Measurements from ENCODE around the gene RNF26. TPM values are rescaled to one million over a fixed set of nuclear protein-coding genes. Genes with fewer than 3 reads are reported as not detected.

Gene RNF26
- total RNA-seq, 1 experiment from 2014 or later = 92.7 TPM

- ChIA-PET POLR2A (interaction anchor here (0.6 to 0.8 kb wide), 3 partner anchors 11 to 347 kb away, joined by 3 to 4 read pairs (median 4); no protein-coding TSS in a partner anchor), CTCF (interaction anchor here (1.6 to 7.8 kb wide), 8 partner anchors 11 to 44 kb away, joined by 7 to 220 read pairs (median 32); partner anchors contain the start of genes MCAM and USP2)
- intact Hi-C loops (cut with micrococcal nuclease; ENCODE audit: unreplicated experiment) = no loop called here
- Mint-ChIP-seq H3K4me1 (ENCODE audit: low read depth, unreplicated experiment) (peaks cover 29% of the 10 kb centered on the region), H3K9me3 (ENCODE audit: unreplicated experiment) (no peaks in the 10 kb centered on the region), H3K36me3 (ENCODE audit: insufficient read depth, unreplicated experiment) (peaks cover 22% of the 10 kb centered on the region), H3K4me3 (ENCODE audit: unreplicated experiment) (peak overlapping the region; percentile 60), H3K27ac (ENCODE audit: unreplicated experiment) (peak overlapping the region; percentile 10), H3K27me3 (ENCODE audit: insufficient read depth, unreplicated experiment) (peaks cover 3% of the 10 kb centered on the region)
- DNase-seq = no peak
- TF ChIP-seq, protein P1, sequence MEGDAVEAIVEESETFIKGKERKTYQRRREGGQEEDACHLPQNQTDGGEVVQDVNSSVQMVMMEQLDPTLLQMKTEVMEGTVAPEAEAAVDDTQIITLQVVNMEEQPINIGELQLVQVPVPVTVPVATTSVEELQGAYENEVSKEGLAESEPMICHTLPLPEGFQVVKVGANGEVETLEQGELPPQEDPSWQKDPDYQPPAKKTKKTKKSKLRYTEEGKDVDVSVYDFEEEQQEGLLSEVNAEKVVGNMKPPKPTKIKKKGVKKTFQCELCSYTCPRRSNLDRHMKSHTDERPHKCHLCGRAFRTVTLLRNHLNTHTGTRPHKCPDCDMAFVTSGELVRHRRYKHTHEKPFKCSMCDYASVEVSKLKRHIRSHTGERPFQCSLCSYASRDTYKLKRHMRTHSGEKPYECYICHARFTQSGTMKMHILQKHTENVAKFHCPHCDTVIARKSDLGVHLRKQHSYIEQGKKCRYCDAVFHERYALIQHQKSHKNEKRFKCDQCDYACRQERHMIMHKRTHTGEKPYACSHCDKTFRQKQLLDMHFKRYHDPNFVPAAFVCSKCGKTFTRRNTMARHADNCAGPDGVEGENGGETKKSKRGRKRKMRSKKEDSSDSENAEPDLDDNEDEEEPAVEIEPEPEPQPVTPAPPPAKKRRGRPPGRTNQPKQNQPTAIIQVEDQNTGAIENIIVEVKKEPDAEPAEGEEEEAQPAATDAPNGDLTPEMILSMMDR (IDR thresholded peaks at IDR 0.05; ENCODE audit: insufficient read depth in 1 of 2, low read depth in 1 of 2, low read length in 1 of 2, severe bottlenecking in 1 of 2, unreplicated experiment in 1 of 2) = no peak
- Histone ChIP-seq H3K4me1 (peaks cover 37% of the 10 kb centered on the region), H3K4me3 (ENCODE audit: low read depth, low read length) (no peak overlapping the region), H3K9me3 (no peaks in the 10 kb centered on the region), H3K27me3 (replicated peaks; ENCODE audit: control insufficient read depth, insufficient read depth, low read length) (no peaks in the 10 kb centered on the region; the same call in 1 of the 2 replicates), H3K36me3 (ENCODE audit: control insufficient read depth, insufficient read depth, low read length) (peaks cover 3% of the 10 kb centered on the region; the same call in 1 of the 2 replicates)
- no TSS peak for BruUV-seq (replicated peaks)
Measured at GRCh38 chr11:119336744-119337469, 2.6 kb downstream of the RNF26 start.

- no peak for DNase-seq
- intact Hi-C loops (cut with micrococcal nuclease; ENCODE audit: unreplicated experiment) = loop anchor here (1.0 kb wide), 3 partner anchors 16 to 37 kb away; no protein-coding TSS in a partner anchor
- POLR2A ChIA-PET = interaction anchor here (0.6 to 1.6 kb wide), 7 partner anchors 10 to 348 kb away, joined by 3 to 18 read pairs (median 4); no protein-coding TSS in a partner anchor
- H3K4me3 Mint-ChIP-seq (ENCODE audit: unreplicated experiment) = no peak overlapping the region
- Histone ChIP-seq H3K4me1 (peaks cover 37% of the 10 kb centered on the region), H3K27me3 (replicated peaks; ENCODE audit: control insufficient read depth, insufficient read depth, low read length) (no peaks in the 10 kb centered on the region; the same call in 1 of the 2 replicates), H3K9me3 (no peaks in the 10 kb centered on the region), H3K4me3 (ENCODE audit: low read depth, low read length) (no peak overlapping the region), H3K36me3 (ENCODE audit: control insufficient read depth, insufficient read depth, low read length) (peaks cover 3% of the 10 kb centered on the region; the same call in 1 of the 2 replicates)
- H3K36me3 Mint-ChIP-seq (ENCODE audit: insufficient read depth, unreplicated experiment) = peaks cover 22% of the 10 kb centered on the region
- CTCF ChIA-PET = interaction anchor here (0.5 to 7.8 kb wide), 38 partner anchors 9 to 1845 kb away, joined by 3 to 220 read pairs (median 7); partner anchors contain the start of genes CBL, DPAGT1, HINFP and MCAM
- peaks cover 3% of the 10 kb centered on the region for H3K27me3 Mint-ChIP-seq (ENCODE audit: insufficient read depth, unreplicated experiment)
- H3K4me1 Mint-ChIP-seq (ENCODE audit: low read depth, unreplicated experiment) = peaks cover 29% of the 10 kb centered on the region
- TF ChIP-seq, protein P1 (IDR thresholded peaks at IDR 0.05; ENCODE audit: insufficient read depth in 1 of 2, low read depth in 1 of 2, low read length in 1 of 2, severe bottlenecking in 1 of 2, unreplicated experiment in 1 of 2) = no peak
- BruUV-seq (replicated peaks) = no TSS peak
- no peaks in the 10 kb centered on the region for H3K9me3 Mint-ChIP-seq (ENCODE audit: unreplicated experiment)
- no peak overlapping the region for H3K27ac Mint-ChIP-seq (ENCODE audit: unreplicated experiment)
Measured at GRCh38 chr11:119337581-119338317, 3.4 kb downstream of the RNF26 start.

Measured in Caco-2 (cell line).